ENCODE results near the gene SMAD3.

The SMAD3 gene

DNA sequence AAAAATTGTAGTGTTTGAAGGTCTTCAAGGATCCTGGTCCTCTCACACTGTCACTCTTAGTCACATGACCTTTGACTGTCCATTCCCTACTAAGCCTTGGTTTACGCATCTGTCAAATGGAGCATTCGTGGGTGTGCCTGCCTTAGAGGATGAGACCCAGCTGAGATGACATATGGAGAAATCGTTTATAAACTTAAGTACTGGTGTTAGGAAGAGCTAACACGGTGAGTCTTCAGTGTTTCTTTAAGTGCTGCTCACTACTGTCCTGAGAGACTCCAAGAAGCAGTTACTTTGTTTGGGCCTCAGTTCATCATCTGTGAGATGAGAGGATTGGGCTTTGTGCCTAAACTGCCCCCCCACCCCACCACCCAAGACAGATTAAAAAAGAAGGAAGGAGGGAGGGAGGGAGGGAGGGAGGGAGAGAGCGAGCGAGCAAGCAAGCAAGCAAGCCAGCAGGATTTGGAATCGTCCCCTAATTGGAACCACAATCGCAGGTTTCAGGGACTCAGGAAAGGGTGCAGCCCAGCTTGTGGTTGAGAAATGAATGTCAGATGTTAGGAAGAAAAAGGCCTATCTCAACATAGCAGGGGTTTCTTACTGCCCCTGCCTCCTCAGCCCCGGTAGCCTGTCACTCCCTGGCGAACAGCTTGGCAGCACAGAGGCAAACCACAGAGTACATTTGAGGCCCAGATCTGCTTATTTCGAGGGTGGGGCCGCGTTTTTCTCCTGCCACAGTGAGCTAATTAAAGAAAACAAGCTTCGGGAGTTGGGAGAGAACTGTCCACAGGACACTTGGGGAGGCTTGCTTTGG, 32.7 kb downstream of the SMAD3 start:
- peak; percentile 35 for DNase-seq

- no peak for DNase-seq
Measured at GRCh38 chr15:67098768-67099282, 33.4 kb downstream of the SMAD3 start.

- no peak for DNase-seq
Measured at GRCh38 chr15:67100124-67100791, 34.9 kb downstream of the SMAD3 start.

DNA sequence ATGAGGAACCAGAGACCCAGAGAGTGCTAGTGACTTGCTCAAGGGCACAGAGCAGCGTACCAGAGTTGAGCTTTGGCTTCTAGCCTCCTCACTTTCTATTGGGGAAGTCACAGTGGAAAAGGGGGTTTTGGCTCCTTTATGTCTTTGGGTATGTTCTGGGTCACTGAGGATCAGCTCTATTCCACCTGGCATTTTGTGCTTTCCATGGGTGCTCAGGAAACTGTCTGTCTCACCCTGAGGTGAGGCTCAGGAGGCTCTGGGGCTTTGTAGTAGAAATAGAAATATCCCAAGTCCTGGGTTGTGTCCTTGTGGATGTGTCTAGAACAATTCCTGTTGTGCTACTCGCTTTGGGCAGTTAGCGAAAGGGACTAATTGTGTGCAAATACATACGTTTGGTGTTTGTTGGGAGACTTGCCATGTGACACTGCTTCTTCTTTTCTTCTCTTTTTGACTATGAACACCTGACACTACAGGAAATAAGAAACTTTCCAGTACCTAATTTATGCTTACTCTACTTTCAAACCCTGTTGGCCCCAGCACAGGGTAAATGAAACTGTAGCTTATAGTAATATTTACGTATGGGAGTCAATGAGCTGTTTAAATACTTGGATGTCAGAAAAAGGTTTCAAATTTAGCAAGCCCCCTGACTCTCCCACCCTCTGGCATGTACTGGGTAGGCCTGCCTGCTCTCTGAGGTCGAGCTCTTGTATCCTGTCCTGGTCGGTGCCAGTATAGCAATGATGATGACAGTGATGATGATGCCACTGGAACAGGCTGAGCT, 35.6 kb downstream of the SMAD3 start:
- DNase-seq: no peak

GRCh38 chr15:67101911-67102598, 36.7 kb downstream of the SMAD3 start:
- DNase-seq: peak; percentile 37

DNA sequence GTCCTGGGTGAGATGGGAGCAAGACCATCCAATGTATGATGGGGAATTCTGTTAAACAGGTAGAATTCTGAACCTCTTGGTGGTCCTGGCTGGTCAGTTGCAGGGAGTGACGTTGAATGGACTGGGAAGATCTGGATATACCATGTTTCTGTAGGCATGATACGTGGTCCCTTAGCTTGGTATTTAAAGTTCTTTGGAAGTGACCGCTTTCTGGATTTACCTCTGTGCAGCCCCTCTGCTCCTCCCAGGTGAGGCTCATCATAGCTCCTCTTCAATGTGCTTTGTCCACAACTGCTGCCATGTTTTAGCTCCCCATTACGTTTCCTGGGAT, 37.2 kb downstream of the SMAD3 start:
- DNase-seq: no peak

GRCh38 chr15:67103021-67103420, 37.6 kb downstream of the SMAD3 start:
- no peak for DNase-seq

DNA sequence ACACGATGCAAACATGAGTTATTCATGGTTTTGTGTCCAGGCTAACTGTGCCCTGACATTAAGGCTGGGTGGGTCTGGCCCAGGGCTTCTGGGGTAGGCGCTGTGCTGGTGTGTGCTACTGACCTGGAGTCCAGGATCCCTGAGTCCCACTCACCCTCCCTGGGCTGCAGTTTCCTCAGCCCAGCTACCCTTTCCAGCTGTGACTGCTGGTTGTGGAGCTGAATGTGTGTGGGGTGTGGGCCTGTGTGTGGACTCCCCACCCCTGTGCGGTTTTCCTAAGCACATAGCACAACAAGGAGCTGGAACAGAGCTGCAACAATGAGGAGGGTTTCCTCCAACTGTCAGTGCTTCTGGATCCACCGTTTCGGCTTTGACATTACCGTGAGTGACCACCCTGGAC, 38.0 kb downstream of the SMAD3 start:
- no peak for DNase-seq

DNA sequence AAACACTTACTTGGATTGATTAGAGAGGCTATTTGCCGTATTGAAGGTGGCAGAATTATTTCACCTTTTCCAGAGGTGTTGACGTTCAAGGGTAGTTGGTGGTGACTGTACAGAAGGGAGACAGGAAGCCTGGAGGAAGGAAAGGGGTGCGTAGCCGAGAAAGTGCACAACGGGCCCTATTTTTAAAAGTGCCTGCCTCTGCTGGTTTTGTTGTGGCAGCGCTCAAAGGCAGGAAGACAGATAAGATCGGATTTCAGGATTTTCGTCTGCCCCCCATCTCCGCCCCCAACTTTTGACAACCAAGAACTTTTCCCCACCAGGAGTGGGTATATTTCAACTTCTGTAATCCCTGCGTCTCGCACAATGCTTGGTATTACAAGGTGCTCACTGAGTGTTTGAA, 38.5 kb downstream of the SMAD3 start:
- DNase-seq: no peak

- DNase-seq: no peak
Measured at GRCh38 chr15:67104510-67104909, 39.1 kb downstream of the SMAD3 start.

DNA sequence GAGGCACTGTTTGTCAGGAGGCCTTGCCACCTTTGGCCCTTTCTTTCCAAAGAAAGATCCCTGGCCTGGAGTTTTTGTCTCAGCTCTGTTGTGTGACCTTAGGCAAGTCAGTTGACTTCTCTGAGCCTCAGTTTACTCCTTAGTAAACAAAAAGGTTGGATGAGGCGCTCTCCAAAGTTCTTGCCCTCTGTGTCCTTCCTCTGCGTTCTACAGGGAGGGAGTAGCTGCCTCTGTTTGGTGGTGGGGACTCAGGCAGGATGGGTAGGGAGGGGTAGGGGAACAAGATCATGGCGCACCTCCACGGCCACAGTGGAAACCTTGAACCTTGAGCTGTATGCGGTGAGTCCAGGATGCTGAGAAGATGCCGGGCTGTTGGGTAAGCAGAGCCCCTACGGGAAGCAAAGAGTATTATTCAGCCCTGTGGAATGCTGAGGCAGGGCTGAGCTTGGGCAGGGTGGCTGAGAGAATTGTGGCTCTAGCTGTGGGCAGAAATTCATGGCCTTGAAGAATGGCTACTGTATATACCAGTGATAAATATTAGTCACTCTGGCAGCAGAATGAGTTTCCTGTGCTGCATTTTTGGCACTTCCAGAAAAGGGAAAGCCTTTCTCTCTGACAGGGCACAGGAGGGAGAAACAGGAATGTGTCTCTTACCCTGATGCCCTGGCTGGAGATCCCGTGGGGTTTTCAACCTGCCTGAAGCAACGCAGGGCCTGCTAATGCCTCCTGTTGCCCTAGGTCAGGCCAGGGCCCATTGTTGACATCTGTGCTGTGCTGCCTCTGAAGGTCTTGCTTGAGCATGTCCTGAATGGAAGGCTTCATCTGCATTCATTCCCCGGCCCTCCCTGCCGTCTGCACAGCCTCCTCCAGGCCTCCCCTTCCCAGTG, 39.9 kb downstream of the SMAD3 start:
- DNase-seq: no peak

DNA sequence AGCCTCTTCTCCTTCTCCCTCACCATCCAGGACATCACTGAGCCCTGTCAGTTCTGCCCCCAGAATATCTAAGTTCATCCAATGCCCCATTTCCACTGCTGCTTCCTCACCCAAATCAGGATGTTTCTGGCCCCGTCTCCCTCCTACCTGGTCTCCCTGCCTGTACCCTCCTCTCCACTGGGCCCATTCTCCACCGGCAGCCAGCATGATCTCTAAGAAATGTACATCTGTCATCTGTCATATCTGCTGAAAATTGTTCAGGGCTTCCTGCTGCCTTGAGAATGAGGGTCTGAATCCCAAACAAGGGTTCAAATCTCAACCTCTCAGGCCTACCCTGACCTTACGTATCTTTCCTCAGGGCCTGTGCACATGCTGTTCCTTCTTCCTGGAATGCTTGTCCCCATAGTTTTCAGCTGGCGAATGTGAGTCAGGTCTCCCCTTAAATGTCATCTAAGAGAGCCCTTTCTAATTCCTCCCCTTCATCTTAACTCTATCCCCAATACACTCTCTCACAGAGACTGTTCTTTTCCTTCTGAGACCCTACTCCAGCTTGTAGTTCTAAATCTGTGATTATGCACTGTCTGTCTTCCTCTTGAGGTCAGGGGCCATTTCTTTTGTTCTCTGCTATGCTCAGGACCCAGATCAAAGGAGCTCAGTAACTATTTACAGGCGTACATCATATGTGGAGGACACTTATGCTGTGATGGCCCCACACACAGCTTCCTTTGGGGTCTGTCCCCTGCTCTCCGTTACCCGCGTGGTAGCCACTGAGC, 40.8 kb downstream of the SMAD3 start:
- DNase-seq: no peak

- DNase-seq: no peak
Measured at GRCh38 chr15:67106764-67107013, 41.3 kb downstream of the SMAD3 start.

DNA sequence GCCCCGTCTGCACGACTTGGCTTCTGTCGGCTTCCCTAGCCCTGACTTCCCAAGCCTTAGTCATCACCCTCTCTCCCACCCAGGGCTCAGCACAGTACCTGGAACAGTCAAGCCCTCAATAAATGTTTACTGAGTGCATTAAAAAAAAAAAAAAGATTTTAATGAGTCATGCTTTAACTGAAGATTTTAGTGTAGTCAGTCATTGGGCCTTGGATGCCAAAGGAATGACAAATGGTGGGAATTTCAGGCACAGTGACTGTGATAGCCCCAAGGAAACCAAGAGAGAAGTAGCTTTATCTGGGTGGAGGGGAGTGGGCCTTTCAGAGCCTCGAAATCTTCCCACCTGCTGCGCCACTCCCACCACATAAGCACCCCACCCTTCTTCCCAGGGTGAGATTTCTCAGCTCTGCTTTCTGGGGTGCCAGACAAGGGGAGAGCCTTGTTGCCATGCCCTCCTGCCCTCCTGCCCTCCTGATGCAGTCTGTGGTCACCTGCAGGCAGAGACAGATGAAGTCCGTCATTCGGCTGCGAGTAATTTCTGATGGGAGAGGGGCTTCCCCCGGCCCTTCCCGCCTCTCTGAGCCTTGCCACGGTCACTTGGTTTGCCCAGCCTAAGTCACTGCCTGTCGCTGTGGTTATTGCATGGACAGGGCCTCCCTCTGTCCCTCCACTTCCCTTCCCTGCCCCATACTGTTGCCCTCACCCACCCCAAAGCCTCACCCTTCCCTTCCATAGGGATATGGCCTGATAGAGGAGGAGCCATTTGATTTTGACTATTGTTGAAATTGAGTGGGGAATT, 41.8 kb downstream of the SMAD3 start:
- no peak for DNase-seq

DNA sequence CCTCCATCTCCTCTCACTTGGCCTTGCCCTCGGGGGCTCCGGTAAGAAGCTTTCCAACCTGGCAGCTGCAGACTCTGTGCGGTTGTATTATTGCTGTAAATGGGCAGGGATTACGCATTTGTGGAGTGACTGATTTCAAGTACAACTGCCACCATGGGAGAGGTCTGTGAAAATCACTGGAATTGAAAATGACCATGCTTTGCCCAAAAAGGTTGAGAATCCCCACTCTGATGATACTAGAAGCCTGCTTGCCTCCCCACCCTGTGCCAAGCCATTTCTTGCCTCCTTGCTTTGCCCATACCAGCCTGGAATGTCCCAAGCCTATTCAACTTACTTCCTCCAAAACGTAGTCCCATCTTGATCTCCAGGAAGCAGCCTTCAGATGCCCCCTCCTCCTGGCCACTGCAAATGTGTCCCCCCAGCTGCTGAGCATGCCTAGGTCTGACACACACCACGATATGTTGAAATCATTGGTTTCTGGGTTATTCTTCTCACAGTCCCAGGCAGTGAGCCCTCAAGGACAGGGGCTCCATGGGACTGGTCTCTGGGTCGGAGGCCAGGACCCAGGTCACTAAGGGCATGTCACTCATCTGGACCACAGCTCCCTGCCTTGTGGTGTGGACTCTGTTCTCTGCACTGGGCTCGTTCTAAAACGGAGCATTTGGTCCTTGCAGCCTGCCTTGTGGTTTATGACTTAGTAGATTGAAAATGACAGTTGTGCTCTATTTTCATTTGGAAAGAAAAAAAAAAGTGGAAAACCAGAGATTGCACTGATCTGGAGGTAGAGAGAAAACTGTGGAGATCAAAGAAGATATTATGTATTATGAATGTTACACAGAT, 42.9 kb downstream of the SMAD3 start:
- no peak for DNase-seq

DNA sequence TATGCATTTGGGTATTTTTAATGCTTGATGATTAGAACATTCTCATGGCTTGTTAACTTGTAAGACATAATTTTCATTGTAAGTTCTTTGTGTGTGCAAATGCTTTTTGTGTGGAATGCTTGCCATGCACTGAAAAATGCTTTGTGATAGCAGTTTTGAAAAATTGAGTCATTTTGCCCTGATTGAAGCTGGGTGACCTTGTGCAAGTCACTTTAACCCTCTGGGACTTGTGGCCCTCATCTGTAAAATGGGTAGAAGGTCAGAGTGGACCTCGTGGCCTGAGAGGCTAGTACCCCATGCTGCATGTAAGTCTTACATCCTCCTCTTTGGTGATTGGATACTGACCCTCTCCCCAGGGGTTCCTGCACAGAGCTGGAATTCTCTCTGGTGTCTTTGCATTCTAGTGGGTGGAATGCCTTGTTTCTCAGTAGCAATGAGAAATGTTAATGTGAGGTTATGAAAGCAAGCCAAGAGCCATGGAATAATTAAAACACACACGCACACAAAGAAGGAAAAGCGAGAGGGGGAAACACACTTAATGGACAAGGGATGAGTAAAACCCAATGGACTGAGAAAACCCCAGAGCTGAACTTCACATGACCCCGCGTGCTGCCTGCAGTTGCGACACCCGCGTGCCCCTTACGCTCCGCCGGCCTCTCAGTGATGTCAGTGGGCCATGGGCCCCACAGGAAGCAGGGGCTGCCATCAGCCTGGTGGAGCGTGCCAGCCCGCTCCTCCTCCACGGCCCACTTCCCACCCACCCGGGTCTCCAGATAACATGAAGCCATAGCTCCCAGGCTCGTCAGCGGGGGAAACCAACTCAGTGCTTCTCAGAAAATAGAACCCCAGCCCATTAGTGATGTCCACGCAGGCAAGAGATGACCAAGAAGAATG, 44.0 kb downstream of the SMAD3 start:
- DNase-seq: peak; percentile 84

GRCh38 chr15:67110361-67110781, 45.0 kb downstream of the SMAD3 start:
- DNase-seq: peak; percentile 69

Measured in CD4-positive, alpha-beta T cell treated with Interferon gamma for 1 hour (primary cell).